GM18511 (cell line): ENCODE measurements around the gene ADRA2B.
"Not testable (repeated sequence)": the region's sequence is repeated elsewhere in the genome, so short reads cannot be mapped to it uniquely, and the experiment has no call there.

ENCODE experiments used
- ATAC-seq: cut with Tn5 transposase; IDR thresholded peaks from one replicate; pipeline ENCODE4 v1.9.1; 2021; ENCODE audit warnings: mild to moderate bottlenecking, moderate library complexity; ENCODE audit not compliant: unreplicated experiment

Gene ADRA2B

GRCh38 chr2:96116424-96116878 lies at the start of gene ADRA2B:
TSS of gene ADRA2B (minus strand) at chr2:96116571. CDS start at chr2:96116149, 422 bp downstream.
- ATAC-seq = peak; percentile 64

- ATAC-seq = peak; percentile 63
These were observed 48.3 kb upstream of the ADRA2B start for GRCh38 chr2:96164459-96165184.

GRCh38 chr2:96163768-96164429 lies 47.5 kb upstream of the ADRA2B start:
- peak; percentile 71 for ATAC-seq

GRCh38 chr2:96163415-96163767 lies 47.0 kb upstream of the ADRA2B start:
- no peak for ATAC-seq

- no peak for ATAC-seq
These were observed 45.5 kb upstream of the ADRA2B start for GRCh38 chr2:96161898-96162297.

- ATAC-seq = not testable (repeated sequence)
These were observed 44.0 kb upstream of the ADRA2B start for GRCh38 chr2:96160366-96160765.

- ATAC-seq = no peak
These were observed 42.9 kb upstream of the ADRA2B start for GRCh38 chr2:96159084-96159830.

GRCh38 chr2:96158554-96158940 lies 42.2 kb upstream of the ADRA2B start:
- ATAC-seq = no peak

GRCh38 chr2:96157649-96158553 lies 41.5 kb upstream of the ADRA2B start:
- ATAC-seq = peak; percentile 73

- peak; percentile 51 for ATAC-seq
These were observed 40.7 kb upstream of the ADRA2B start for GRCh38 chr2:96156926-96157648.

GRCh38 chr2:96156011-96156820 lies 39.8 kb upstream of the ADRA2B start:
- ATAC-seq = no peak

- no peak for ATAC-seq
These were observed 38.4 kb upstream of the ADRA2B start for GRCh38 chr2:96154506-96155380.

- no peak for ATAC-seq
These were observed 37.6 kb upstream of the ADRA2B start for GRCh38 chr2:96153991-96154431.

GRCh38 chr2:96153291-96153713 lies 36.9 kb upstream of the ADRA2B start:
- no peak for ATAC-seq

- no peak for ATAC-seq
These were observed 36.2 kb upstream of the ADRA2B start for GRCh38 chr2:96152304-96153161.

GRCh38 chr2:96151595-96152303 lies 35.4 kb upstream of the ADRA2B start:
- no peak for ATAC-seq
